NT2/D1 (cell line): ENCODE results near the gene LILRB2.

Experiments used
- SUZ12 ChIP-seq: IDR thresholded peaks from 2 replicates; pipeline ENCODE4 v1.6.1; 2011; ENCODE audit not compliant: insufficient read length, insufficient read depth; ENCODE audit errors: extremely low read depth
- YY1 ChIP-seq: IDR thresholded peaks from 2 replicates; pipeline ENCODE4 v1.6.1; 2011; ENCODE audit not compliant: insufficient read length, insufficient read depth
- ZNF274 ChIP-seq: IDR thresholded peaks from 2 replicates; pipeline ENCODE4 v1.6.1; 2011; ENCODE audit warnings: mild to moderate bottlenecking, low read depth, low read length

GRCh38 chr19:54309811-54310210 is 28.9 kb upstream of the LILRB2 start:
- no peak for TF ChIP-seq ZNF274
- no peak for TF ChIP-seq YY1
- no peak for TF ChIP-seq SUZ12
